Measurements from ENCODE around the gene TPM4. TPM values are rescaled to one million over a fixed set of nuclear protein-coding genes. Genes with fewer than 3 reads are reported as not detected.
"Not testable (repeated sequence)": the region's sequence is repeated elsewhere in the genome, so short reads cannot be mapped to it uniquely, and the experiment has no call there.

The TPM4 gene
- polyA plus RNA-seq, 2 donors: 350 to 439 TPM

GRCh38 chr19:16117594-16118033, 41.3 kb downstream of the TPM4 start:
- Histone ChIP-seq H3K4me3 (ENCODE audit: low read depth in 1 of 2, low read length in 2 of 2) (no peak overlapping the region), H3K9me3 (ENCODE audit: control insufficient read depth in 2 of 2, insufficient read depth in 1 of 2, low read depth in 1 of 2, low read length in 1 of 2) (no peaks in the 10 kb centered on the region), H3K27me3 (ENCODE audit: control insufficient read depth in 1 of 2, insufficient read depth in 2 of 2, low read length in 2 of 2) (no peaks in the 10 kb centered on the region), H3K4me1 (ENCODE audit: control insufficient read depth in 2 of 2, insufficient read depth in 2 of 2, low read length in 1 of 2) (peaks cover 2 to 18% of the 10 kb centered on the region in 2 donors), H3K36me3 (ENCODE audit: control insufficient read depth in 2 of 2, insufficient read depth in 2 of 2, low read length in 1 of 2) (peaks cover 14 to 26% of the 10 kb centered on the region in 2 donors), H3K27ac (ENCODE audit: low read depth in 2 of 2, low read length in 1 of 2) (no peak overlapping the region)
- 87 to 89% methylated on average over 11 of the region's 11 CpGs for WGBS, 2 donors

DNA sequence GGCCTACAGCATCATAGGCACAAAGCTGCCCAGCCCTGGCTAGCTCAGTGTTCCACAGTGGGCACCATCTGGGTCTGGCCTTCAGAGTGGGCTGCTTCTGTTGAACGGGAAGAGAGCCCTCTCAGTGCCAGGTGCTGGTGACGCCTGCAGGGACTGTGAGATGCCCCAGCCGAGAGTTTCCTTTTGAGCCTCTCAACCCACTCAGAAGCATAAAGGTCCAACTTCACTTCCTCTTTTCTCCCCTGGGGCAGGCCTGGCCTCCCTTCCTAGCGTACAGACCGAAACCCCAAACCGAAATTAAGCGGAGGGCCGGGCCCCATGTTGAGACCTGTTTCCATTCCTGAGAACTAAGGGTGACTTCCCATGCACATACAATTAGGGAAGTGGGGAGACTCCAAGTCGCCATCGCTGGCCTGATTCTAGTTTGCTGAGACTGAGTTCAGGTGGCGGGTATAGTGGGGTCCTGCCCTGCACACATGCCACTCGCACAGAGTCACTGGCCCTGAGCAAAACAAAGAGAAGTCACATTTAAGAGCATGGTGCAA, 42.3 kb downstream of the TPM4 start:
- H3K9me3 ChIP-seq (ENCODE audit: control insufficient read depth in 2 of 2, insufficient read depth in 1 of 2, low read depth in 1 of 2, low read length in 1 of 2): no peaks in the 10 kb centered on the region
- H3K27me3 ChIP-seq (ENCODE audit: control insufficient read depth in 1 of 2, insufficient read depth in 2 of 2, low read length in 2 of 2): no peaks in the 10 kb centered on the region
- H3K4me1 ChIP-seq (ENCODE audit: control insufficient read depth in 2 of 2, insufficient read depth in 2 of 2, low read length in 1 of 2): peaks cover 2 to 16% of the 10 kb centered on the region in 2 donors
- H3K27ac ChIP-seq (ENCODE audit: low read depth in 2 of 2, low read length in 1 of 2): no peak overlapping the region
- no peak overlapping the region for H3K4me3 ChIP-seq (ENCODE audit: low read depth in 1 of 2, low read length in 2 of 2)
- WGBS, 2 donors: 82% methylated on average over 12 of the region's 12 CpGs
- H3K36me3 ChIP-seq (ENCODE audit: control insufficient read depth in 2 of 2, insufficient read depth in 2 of 2, low read length in 1 of 2): peaks cover 17 to 29% of the 10 kb centered on the region in 2 donors

- H3K4me3 ChIP-seq (ENCODE audit: low read depth in 1 of 2, low read length in 2 of 2): not testable (repeated sequence)
- H3K36me3 ChIP-seq (ENCODE audit: control insufficient read depth in 2 of 2, insufficient read depth in 2 of 2, low read length in 1 of 2): peaks cover 17 to 33% of the 10 kb centered on the region in 2 donors
- 73 to 76% methylated on average over 19 of the region's 19 CpGs for WGBS, 2 donors
Observed at GRCh38 chr19:16119075-16119857, 43.0 kb downstream of the TPM4 start.

DNA sequence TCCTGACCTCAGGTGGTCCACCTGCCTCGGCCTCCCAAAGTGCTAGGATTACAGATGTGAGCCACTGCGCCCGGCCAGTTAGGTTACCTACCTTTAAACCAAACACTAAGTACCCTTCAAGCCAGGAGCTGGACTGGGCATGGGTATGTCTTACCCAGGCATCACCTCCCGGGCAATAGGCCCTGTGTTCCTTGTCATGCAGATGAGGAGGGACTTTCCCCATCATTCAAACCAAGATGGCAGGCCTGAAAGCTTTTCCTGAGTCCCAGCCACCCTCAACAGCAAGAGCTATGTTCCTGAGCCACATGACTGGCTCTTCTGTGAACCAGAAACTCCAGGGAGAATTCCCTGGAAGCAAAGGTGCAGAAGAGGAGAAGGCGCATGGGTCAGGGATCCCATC, 44.8 kb downstream of the TPM4 start:
- Histone ChIP-seq H3K27ac (ENCODE audit: low read depth in 2 of 2, low read length in 1 of 2) (peak overlapping the region in 1 of 2 donors; percentile 1), H3K36me3 (ENCODE audit: control insufficient read depth in 2 of 2, insufficient read depth in 2 of 2, low read length in 1 of 2) (peaks cover 25 to 50% of the 10 kb centered on the region in 2 donors)
- WGBS, 2 donors: 76 to 87% methylated on average over 5 of the region's 5 CpGs

More at GRCh38 chr19:16119075-16119857, 43.0 kb downstream of the TPM4 start:
- Histone ChIP-seq H3K27ac (ENCODE audit: low read depth in 2 of 2, low read length in 1 of 2) (peak overlapping the region in 1 of 2 donors; percentile 8), H3K4me1 (ENCODE audit: control insufficient read depth in 2 of 2, insufficient read depth in 2 of 2, low read length in 1 of 2) (peaks cover 0 to 16% of the 10 kb centered on the region in 2 donors)
- not testable (repeated sequence) for H3K27me3 ChIP-seq (ENCODE audit: control insufficient read depth in 1 of 2, insufficient read depth in 2 of 2, low read length in 2 of 2); H3K9me3 ChIP-seq (ENCODE audit: control insufficient read depth in 2 of 2, insufficient read depth in 1 of 2, low read depth in 1 of 2, low read length in 1 of 2)

GRCh38 chr19:16121967-16122366, 45.7 kb downstream of the TPM4 start:
- Histone ChIP-seq H3K27me3 (ENCODE audit: control insufficient read depth in 1 of 2, insufficient read depth in 2 of 2, low read length in 2 of 2) (no peaks in the 10 kb centered on the region), H3K27ac (ENCODE audit: low read depth in 2 of 2, low read length in 1 of 2) (peak overlapping the region; percentile 36 to 61), H3K4me3 (ENCODE audit: low read depth in 1 of 2, low read length in 2 of 2) (no peak overlapping the region), H3K9me3 (ENCODE audit: control insufficient read depth in 2 of 2, insufficient read depth in 1 of 2, low read depth in 1 of 2, low read length in 1 of 2) (no peaks in the 10 kb centered on the region), H3K4me1 (ENCODE audit: control insufficient read depth in 2 of 2, insufficient read depth in 2 of 2, low read length in 1 of 2) (peaks cover 0 to 9% of the 10 kb centered on the region in 2 donors), H3K36me3 (ENCODE audit: control insufficient read depth in 2 of 2, insufficient read depth in 2 of 2, low read length in 1 of 2) (peaks cover 25 to 57% of the 10 kb centered on the region in 2 donors)
- whole genome bisulfite sequencing, 2 donors: 63 to 84% methylated on average over 11 of the region's 11 CpGs

More for the DNA sequence above, 44.8 kb downstream of the TPM4 start:
- H3K9me3 ChIP-seq (ENCODE audit: control insufficient read depth in 2 of 2, insufficient read depth in 1 of 2, low read depth in 1 of 2, low read length in 1 of 2): no peaks in the 10 kb centered on the region
- H3K4me1 ChIP-seq (ENCODE audit: control insufficient read depth in 2 of 2, insufficient read depth in 2 of 2, low read length in 1 of 2): peaks cover 0 to 9% of the 10 kb centered on the region in 2 donors
- H3K27me3 ChIP-seq (ENCODE audit: control insufficient read depth in 1 of 2, insufficient read depth in 2 of 2, low read length in 2 of 2): no peaks in the 10 kb centered on the region
- no peak overlapping the region for H3K4me3 ChIP-seq (ENCODE audit: low read depth in 1 of 2, low read length in 2 of 2)

DNA sequence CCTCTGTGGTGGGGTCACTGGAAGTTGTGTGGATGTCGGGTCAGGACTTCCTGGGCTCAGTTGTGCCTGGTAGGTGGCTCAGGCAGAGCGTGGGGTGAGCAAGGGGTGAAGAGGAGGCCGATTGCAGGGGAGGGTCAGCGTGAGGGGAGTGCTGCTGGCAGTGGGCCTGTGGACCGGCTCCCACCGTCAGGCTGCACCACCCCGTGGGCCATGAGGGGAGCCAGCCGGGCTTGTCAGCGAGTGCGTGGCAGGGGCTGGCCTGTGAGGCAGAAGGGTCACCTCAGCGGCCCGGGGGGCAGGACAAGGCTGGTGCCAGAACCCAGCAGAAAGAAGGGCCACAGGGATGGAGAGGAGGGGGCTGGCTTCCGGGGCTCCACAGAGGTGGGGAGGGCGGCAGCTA, 48.7 kb downstream of the TPM4 start:
- WGBS, 2 donors: 91 to 93% methylated on average over 12 to 14 of the region's 14 CpGs
- H3K27ac ChIP-seq (ENCODE audit: low read depth in 2 of 2, low read length in 1 of 2): no peak overlapping the region
- H3K4me3 ChIP-seq (ENCODE audit: low read depth in 1 of 2, low read length in 2 of 2): no peak overlapping the region
- H3K36me3 ChIP-seq (ENCODE audit: control insufficient read depth in 2 of 2, insufficient read depth in 2 of 2, low read length in 1 of 2): peaks cover 31 to 64% of the 10 kb centered on the region in 2 donors
- no peaks in the 10 kb centered on the region for H3K9me3 ChIP-seq (ENCODE audit: control insufficient read depth in 2 of 2, insufficient read depth in 1 of 2, low read depth in 1 of 2, low read length in 1 of 2)
- H3K4me1 ChIP-seq (ENCODE audit: control insufficient read depth in 2 of 2, insufficient read depth in 2 of 2, low read length in 1 of 2): peaks cover 0 to 9% of the 10 kb centered on the region in 2 donors
- H3K27me3 ChIP-seq (ENCODE audit: control insufficient read depth in 1 of 2, insufficient read depth in 2 of 2, low read length in 2 of 2): no peaks in the 10 kb centered on the region

GRCh38 chr19:16125737-16126495, 49.6 kb downstream of the TPM4 start:
- no peak overlapping the region for H3K27ac ChIP-seq (ENCODE audit: low read depth in 2 of 2, low read length in 1 of 2)
- no peak overlapping the region for H3K4me3 ChIP-seq (ENCODE audit: low read depth in 1 of 2, low read length in 2 of 2)
- no peaks in the 10 kb centered on the region for H3K27me3 ChIP-seq (ENCODE audit: control insufficient read depth in 1 of 2, insufficient read depth in 2 of 2, low read length in 2 of 2)
- H3K36me3 ChIP-seq (ENCODE audit: control insufficient read depth in 2 of 2, insufficient read depth in 2 of 2, low read length in 1 of 2): peaks cover 31 to 68% of the 10 kb centered on the region in 2 donors
- peaks cover 0 to 9% of the 10 kb centered on the region in 2 donors for H3K4me1 ChIP-seq (ENCODE audit: control insufficient read depth in 2 of 2, insufficient read depth in 2 of 2, low read length in 1 of 2)
- no peaks in the 10 kb centered on the region for H3K9me3 ChIP-seq (ENCODE audit: control insufficient read depth in 2 of 2, insufficient read depth in 1 of 2, low read depth in 1 of 2, low read length in 1 of 2)
- WGBS, 2 donors: 76 to 78% methylated on average over 10 of the region's 10 CpGs

GRCh38 chr19:16127080-16127479, 50.8 kb downstream of the TPM4 start:
- WGBS, 2 donors: 78 to 83% methylated on average over 11 of the region's 11 CpGs
- H3K4me1 ChIP-seq (ENCODE audit: control insufficient read depth in 2 of 2, insufficient read depth in 2 of 2, low read length in 1 of 2): peaks cover 0 to 8% of the 10 kb centered on the region in 2 donors
- H3K27me3 ChIP-seq (ENCODE audit: control insufficient read depth in 1 of 2, insufficient read depth in 2 of 2, low read length in 2 of 2): no peaks in the 10 kb centered on the region
- no peaks in the 10 kb centered on the region for H3K9me3 ChIP-seq (ENCODE audit: control insufficient read depth in 2 of 2, insufficient read depth in 1 of 2, low read depth in 1 of 2, low read length in 1 of 2)
- H3K36me3 ChIP-seq (ENCODE audit: control insufficient read depth in 2 of 2, insufficient read depth in 2 of 2, low read length in 1 of 2): peaks cover 25 to 73% of the 10 kb centered on the region in 2 donors
- no peak overlapping the region for H3K27ac ChIP-seq (ENCODE audit: low read depth in 2 of 2, low read length in 1 of 2)
- no peak overlapping the region for H3K4me3 ChIP-seq (ENCODE audit: low read depth in 1 of 2, low read length in 2 of 2)

DNA sequence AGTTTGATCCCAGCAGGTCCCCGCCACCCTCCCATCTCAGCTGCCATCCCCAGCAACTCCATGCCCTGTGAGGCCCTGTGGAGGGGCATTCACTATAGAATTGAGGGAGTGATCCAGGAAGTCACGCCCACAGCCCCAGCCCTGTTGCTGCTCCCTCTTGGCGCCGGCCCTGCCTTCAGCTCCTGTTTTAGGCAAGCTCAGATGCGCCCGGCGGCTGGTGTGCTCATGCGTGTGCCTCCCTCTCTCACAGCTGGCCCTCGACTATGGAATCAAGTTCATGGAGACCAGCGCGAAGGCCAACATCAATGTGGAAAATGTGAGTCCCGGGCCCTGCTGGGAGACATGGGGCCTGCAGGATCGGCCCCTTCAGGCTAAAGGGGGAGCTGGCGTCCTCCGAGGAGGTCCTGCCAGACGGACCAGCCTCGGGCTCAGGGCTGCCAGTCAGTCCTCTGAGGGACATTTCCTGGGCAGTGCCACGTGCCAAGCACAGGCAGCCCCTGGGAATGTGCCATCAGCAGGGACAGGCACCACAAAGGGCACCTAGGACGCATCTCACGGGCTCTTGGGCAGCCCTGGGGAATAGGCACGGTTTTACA, 51.6 kb downstream of the TPM4 start:
- Histone ChIP-seq H3K36me3 (ENCODE audit: control insufficient read depth in 2 of 2, insufficient read depth in 2 of 2, low read length in 1 of 2) (peaks cover 21 to 72% of the 10 kb centered on the region in 2 donors), H3K4me1 (ENCODE audit: control insufficient read depth in 2 of 2, insufficient read depth in 2 of 2, low read length in 1 of 2) (peaks cover 0 to under 1% of the 10 kb centered on the region in 2 donors), H3K4me3 (ENCODE audit: low read depth in 1 of 2, low read length in 2 of 2) (no peak overlapping the region), H3K27ac (ENCODE audit: low read depth in 2 of 2, low read length in 1 of 2) (no peak overlapping the region), H3K9me3 (ENCODE audit: control insufficient read depth in 2 of 2, insufficient read depth in 1 of 2, low read depth in 1 of 2, low read length in 1 of 2) (no peaks in the 10 kb centered on the region), H3K27me3 (ENCODE audit: control insufficient read depth in 1 of 2, insufficient read depth in 2 of 2, low read length in 2 of 2) (no peaks in the 10 kb centered on the region)
- WGBS, 2 donors: 67 to 77% methylated on average over 21 of the region's 21 CpGs

Data from esophagus (tissue), 2 donors.